ENCODE results near the gene ANGPT4.

DNA sequence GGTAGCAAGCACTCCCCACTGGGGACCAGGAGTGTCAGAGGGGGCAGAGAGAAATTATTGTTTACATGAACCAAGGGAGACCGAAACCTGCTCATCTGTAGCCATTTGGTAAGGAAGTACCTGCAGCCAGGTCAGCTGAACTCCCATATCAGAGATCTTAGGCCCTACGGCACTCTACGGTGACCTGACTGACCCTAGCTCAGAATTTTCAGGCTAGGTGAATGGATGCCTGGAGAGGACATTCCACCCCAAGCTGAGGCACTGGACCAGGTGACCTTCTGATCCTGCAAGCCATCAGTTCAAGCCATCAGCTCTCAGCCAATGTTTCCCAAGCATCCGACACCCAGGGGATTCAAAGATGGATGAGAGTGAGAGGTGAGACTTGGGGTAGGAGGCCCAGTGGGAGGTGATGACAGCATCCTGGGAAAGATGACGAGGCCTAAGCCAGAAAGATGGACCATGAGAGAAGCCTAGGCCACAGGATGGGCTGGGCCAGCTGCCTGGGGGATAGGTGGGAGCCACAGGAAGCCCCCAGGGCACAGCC, 2.8 kb downstream of the ANGPT4 start:
- TF ChIP-seq, protein P1, sequence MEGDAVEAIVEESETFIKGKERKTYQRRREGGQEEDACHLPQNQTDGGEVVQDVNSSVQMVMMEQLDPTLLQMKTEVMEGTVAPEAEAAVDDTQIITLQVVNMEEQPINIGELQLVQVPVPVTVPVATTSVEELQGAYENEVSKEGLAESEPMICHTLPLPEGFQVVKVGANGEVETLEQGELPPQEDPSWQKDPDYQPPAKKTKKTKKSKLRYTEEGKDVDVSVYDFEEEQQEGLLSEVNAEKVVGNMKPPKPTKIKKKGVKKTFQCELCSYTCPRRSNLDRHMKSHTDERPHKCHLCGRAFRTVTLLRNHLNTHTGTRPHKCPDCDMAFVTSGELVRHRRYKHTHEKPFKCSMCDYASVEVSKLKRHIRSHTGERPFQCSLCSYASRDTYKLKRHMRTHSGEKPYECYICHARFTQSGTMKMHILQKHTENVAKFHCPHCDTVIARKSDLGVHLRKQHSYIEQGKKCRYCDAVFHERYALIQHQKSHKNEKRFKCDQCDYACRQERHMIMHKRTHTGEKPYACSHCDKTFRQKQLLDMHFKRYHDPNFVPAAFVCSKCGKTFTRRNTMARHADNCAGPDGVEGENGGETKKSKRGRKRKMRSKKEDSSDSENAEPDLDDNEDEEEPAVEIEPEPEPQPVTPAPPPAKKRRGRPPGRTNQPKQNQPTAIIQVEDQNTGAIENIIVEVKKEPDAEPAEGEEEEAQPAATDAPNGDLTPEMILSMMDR (IDR thresholded peaks at IDR 0.05), result no peak
- no peak for TF ChIP-seq POLR2A (IDR thresholded peaks at IDR 0.05)

Measured in body of pancreas (tissue), 4 donors.